Heart left ventricle (tissue), 16 donors: ENCODE measurements around the gene VIT. TPM values are rescaled to one million over a fixed set of nuclear protein-coding genes. Genes with fewer than 3 reads are reported as not detected.

ENCODE experiments used
- ATAC-seq, 4 donors: fragments of 200-7000 bp; cut with Tn5 transposase; one replicate each; pipeline ENCODE4 v1.9.1; 2020 to 2022; ENCODE audit warnings: moderate library complexity in 4 of 4, mild to moderate bottlenecking in 3 of 4, moderate number of reproducible peaks in 1 of 4
- DNase-seq, 5 donors: peaks; one replicate each; pipeline ENCODE4 v3.0.0-alpha.2; 2020
- H3K27ac ChIP-seq, 12 donors: fragments of 200-600 bp; sonication (generic) in 4 of 12; one replicate each; pipeline versions ENCODE4 v1.5.0 to v1.8.0; 2016 to 2022; ENCODE audit warnings: mild to moderate bottlenecking in 2 of 12
- H3K27me3 ChIP-seq, 9 donors: fragments of 200-600 bp; sonication (generic) in 2 of 9; one replicate each; pipeline versions ENCODE4 v1.5.1 to v1.8.0; 2016 to 2022; ENCODE audit warnings: mild to moderate bottlenecking in 3 of 9
- H3K36me3 ChIP-seq, 9 donors: fragments of 200-600 bp; sonication (generic) in 2 of 9; one replicate each; pipeline versions ENCODE4 v1.5.0 to v1.8.0; 2018 to 2022; ENCODE audit warnings: mild to moderate bottlenecking in 2 of 9
- H3K4me1 ChIP-seq, 12 donors: fragments of 200-600 bp; sonication (generic) in 4 of 12; one replicate each; pipeline versions ENCODE4 v1.5.0 to v1.8.0; 2016 to 2022; ENCODE audit warnings: mild to moderate bottlenecking in 3 of 12
- H3K4me3 ChIP-seq, 12 donors: fragments of 200-600 bp; sonication (generic) in 4 of 12; one replicate each; pipeline versions ENCODE4 v1.5.0 to v1.8.0; 2017 to 2022; ENCODE audit warnings: mild to moderate bottlenecking in 9 of 12, moderate library complexity in 4 of 12
- H3K9me3 ChIP-seq, 12 donors: fragments of 200-600 bp; sonication (generic) in 4 of 12; one replicate each; pipeline versions ENCODE4 v1.5.0 to v1.8.0; 2016 to 2022; ENCODE audit warnings: mild to moderate bottlenecking in 1 of 12
- CTCF ChIP-seq, 12 donors: fragments of 200-600 bp; sonication (generic) in 4 of 12; IDR thresholded peaks; one replicate each; pipeline versions ENCODE4 v1.5.0 to v1.8.0; 2018 to 2022; ENCODE audit warnings: antibody characterized with exemption in 12 of 12, mild to moderate bottlenecking in 5 of 12
- POLR2A ChIP-seq, 2 donors: fragments of 450-650 bp; IDR thresholded peaks; one replicate each; pipeline ENCODE4 v1.6.1; 2017; ENCODE audit warnings: antibody characterized with exemption in 2 of 2, mild to moderate bottlenecking in 2 of 2, moderate library complexity in 2 of 2
- WGBS, 4 donors: extraction: QIAGEN DNeasy Blood & Tissue Kit in 2 of 4; methylation state at CpG; one replicate each; pipeline versions ENCODE4 v1.1.5 to v1.1.7; 2013 to 2018; 5-methylcytosine and 5-hydroxymethylcytosine counted together
- intact Hi-C, 10 donors: fragments of 100-400 bp; cut with DNase I; formaldehyde crosslinking; loops; one replicate each; pipeline versions ENCODE4 v1.11.1 to v1.14.2; 2022
- polyA plus RNA-seq, 2 donors: library from polyadenylated mRNA; stranded (reverse); fragments of 200-250 nt; gene quantifications; one replicate each; pipeline ENCODE4 v1.2.3, GENCODE V29; 2013
- total RNA-seq, 9 donors: library from RNA; depleted of rRNA in 2 of 9; stranded (reverse); fragments of >200 nt in 2 of 9; fragmentation: NEBNext Ultra II Directional in 3 of 9; extraction: Animal tissue kit (Norgen Biotek cat#: 25700) in 3 of 9; gene quantifications; one replicate each; pipeline versions ENCODE4 v1.1.0 to v1.2.4, GENCODE V29; 2016 to 2023
- donor health status: ischemic (EF 13 %, LVEDD 7.1; RV severe dilation, severe dysfunction).
- donor health status: healthy with polysubstance abuse.
- donor health status: DM: no; HTN: yes; CAD: no.
- donor health status: DM: no; HTN: no; CAD: no.
- donor health status: ischemic (EF 25% LVEDD 6.9; RV normal size, moderate dysfunction).
- donor health status: ischemic (EF 25% LVEDD 5.7; RV mildly dilated, moderate dysfunction).
- donor health status: healthy.
- donor health status: DM: yes; HTN: yes; CAD: no.
- donor health status: ischemic (EF 35%, LVEDD 5.7; RV mildly dilated, moderate dysfunction).
- donor health status: nonischemic (EF 11% LVEDD 7.7; RV severe dilation, severe dysfunction).
- donor health status: DM: yes; HTN: yes; CAD: no.
- donor health status: PGD.
- donor health status: ischemic (EF 29% LVEDD 5.4; RV normal size, mild dysfunction).
- donor health status: nonischemic (EF 23%, LVEDD 6.1; RV moderate dilation, normal function).

Gene VIT
- total and polyA plus RNA-seq, 11 donors: 1.0 to 34.9 (median 4.9) TPM

GRCh38 chr2:36729067-36729466 is 32.6 kb downstream of the VIT start:
- no peaks in the 10 kb centered on the region for H3K27me3 ChIP-seq
- H3K27ac ChIP-seq: no peak overlapping the region
- peaks cover 0 to 3% (median 0%) of the 10 kb centered on the region in 12 donors for H3K4me1 ChIP-seq
- ATAC-seq (no peak), DNase-seq (no peak)
- TF ChIP-seq POLR2A (IDR thresholded peaks at IDR 0.05): no peak
- no peak for TF ChIP-seq CTCF (IDR thresholded peaks at IDR 0.05)
- H3K4me3 ChIP-seq: no peak overlapping the region
- H3K9me3 ChIP-seq: peaks cover 0 to 8% (median 0%) of the 10 kb centered on the region in 12 donors
- H3K36me3 ChIP-seq: no peaks in the 10 kb centered on the region
- intact Hi-C loops: no loop called here
- WGBS, 4 donors: 65 to 94% (median 68%) methylated on average over 4 of the region's 4 CpGs

GRCh38 chr2:36731941-36732672 is 35.6 kb downstream of the VIT start:
- H3K36me3 ChIP-seq: no peaks in the 10 kb centered on the region
- no peak for DNase-seq
- no peaks in the 10 kb centered on the region for H3K27me3 ChIP-seq
- peaks cover 0 to 8% (median 0%) of the 10 kb centered on the region in 12 donors for H3K9me3 ChIP-seq
- peak overlapping the region in 2 of 12 donors; percentile 8 to 29 for H3K27ac ChIP-seq
- H3K4me1 ChIP-seq: peaks cover 0 to 3% (median 0%) of the 10 kb centered on the region in 12 donors
- WGBS, 4 donors: 47 to 63% (median 48%) methylated on average over 5 of the region's 5 CpGs
- no peak overlapping the region for H3K4me3 ChIP-seq
- intact Hi-C loops: no loop called here
- no peak for ATAC-seq
- TF ChIP-seq POLR2A (IDR thresholded peaks at IDR 0.05) (no peak), CTCF (IDR thresholded peaks at IDR 0.05) (no peak)

DNA sequence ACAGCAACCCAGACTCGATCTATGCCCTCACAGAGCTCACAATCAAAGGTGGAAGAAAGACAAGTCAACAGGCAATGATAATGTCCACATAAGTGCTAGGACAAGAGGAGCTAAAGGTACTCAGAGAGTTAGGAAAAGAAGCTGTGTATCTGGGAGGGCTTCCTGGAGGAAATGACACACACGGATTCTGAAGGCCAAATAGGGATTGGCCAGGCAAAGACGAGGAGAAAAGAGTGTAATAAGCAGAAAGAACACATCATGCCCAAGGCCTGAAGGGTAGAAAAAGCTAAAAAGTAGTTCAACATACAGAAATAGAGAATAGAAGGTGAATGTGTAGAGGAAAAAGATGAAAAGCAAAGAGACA is 36.1 kb downstream of the VIT start:
- DNase-seq (no peak), ATAC-seq (no peak)
- Histone ChIP-seq H3K9me3 (peaks cover 0 to 8% (median 0%) of the 10 kb centered on the region in 12 donors), H3K4me1 (peaks cover 0 to 3% (median 0%) of the 10 kb centered on the region in 12 donors), H3K27ac (no peak overlapping the region), H3K27me3 (no peaks in the 10 kb centered on the region), H3K4me3 (no peak overlapping the region), H3K36me3 (no peaks in the 10 kb centered on the region)
- 84 to 90% (median 85%) methylated on average over 3 of the region's 3 CpGs for WGBS, 4 donors
- intact Hi-C loops: no loop called here
- TF ChIP-seq POLR2A (IDR thresholded peaks at IDR 0.05) (no peak), CTCF (IDR thresholded peaks at IDR 0.05) (no peak)

GRCh38 chr2:36733215-36733614 is 36.7 kb downstream of the VIT start:
- ATAC-seq (peak in 2 of 4 donors; percentile 15 to 20), DNase-seq (no peak)
- Histone ChIP-seq H3K27ac (no peak overlapping the region), H3K36me3 (no peaks in the 10 kb centered on the region), H3K27me3 (no peaks in the 10 kb centered on the region), H3K4me3 (no peak overlapping the region), H3K9me3 (peaks cover 0 to 8% (median 0%) of the 10 kb centered on the region in 12 donors), H3K4me1 (peaks cover 0 to 3% (median 0%) of the 10 kb centered on the region in 12 donors)
- TF ChIP-seq POLR2A (IDR thresholded peaks at IDR 0.05) (no peak), CTCF (IDR thresholded peaks at IDR 0.05) (no peak)
- 66 to 73% (median 67%) methylated on average over 3 of the region's 3 CpGs for WGBS, 4 donors
- intact Hi-C loops: no loop called here
